T-helper 1 cell (primary cell): Measurements from ENCODE around the gene CSTF2.
"Not testable (repeated sequence)": the region's sequence is repeated elsewhere in the genome, so short reads cannot be mapped to it uniquely, and the experiment has no call there.

Source experiments
- DNase-seq, 5 donors: peaks; one replicate each; pipeline ENCODE4 v3.0.0-alpha.2; 2012 to 2020
- total RNA-seq, 4 donors: gene quantifications; one replicate each; lab custom pipeline; 2026; lab: John Stamatoyannopoulos, UW

Gene CSTF2
- total RNA-seq = 12.1 to 23.0 (median 15.4) reads per million in 4 donors

GRCh38 chrX:100819837-100820666 is at the start of gene CSTF2:
Gene CSTF2 (plus strand): TSS chrX:100820391. CDS start chrX:100820417, 26 bp downstream.
- peak; percentile 57 to 89 (median 70) for DNase-seq

- not testable (repeated sequence) for DNase-seq
Observed at GRCh38 chrX:100796371-100796770, 23.8 kb upstream of the CSTF2 start.

GRCh38 chrX:100797359-100797758 is 22.8 kb upstream of the CSTF2 start:
- DNase-seq = no peak

- DNase-seq = no peak
Observed at GRCh38 chrX:100798484-100799214, 21.5 kb upstream of the CSTF2 start.

GRCh38 chrX:100802843-100803242 is 17.3 kb upstream of the CSTF2 start:
- DNase-seq = no peak

GRCh38 chrX:100804780-100805179 is 15.4 kb upstream of the CSTF2 start:
- DNase-seq = no peak

- DNase-seq = not testable (repeated sequence)
Observed at GRCh38 chrX:100808265-100808664, 11.9 kb upstream of the CSTF2 start.

GRCh38 chrX:100812216-100813158 is 7.7 kb upstream of the CSTF2 start:
- DNase-seq = no peak

GRCh38 chrX:100817340-100817739 is 2.9 kb upstream of the CSTF2 start:
- no peak for DNase-seq

GRCh38 chrX:100819534-100819836 is 706 bp upstream of the CSTF2 start:
- no peak for DNase-seq

- peak in 1 of 5 donors; percentile 86 for DNase-seq
Observed at GRCh38 chrX:100829730-100830129, 9.5 kb downstream of the CSTF2 start.

GRCh38 chrX:100830143-100830542 is 10.0 kb downstream of the CSTF2 start:
- DNase-seq = no peak

GRCh38 chrX:100830547-100830946 is 10.4 kb downstream of the CSTF2 start:
- peak in 1 of 5 donors; percentile 30 for DNase-seq

GRCh38 chrX:100831219-100831946 is 11.2 kb downstream of the CSTF2 start:
- peak in 1 of 5 donors; percentile 6 for DNase-seq

- DNase-seq = no peak
Observed at GRCh38 chrX:100850317-100850716, 30.1 kb downstream of the CSTF2 start.

- DNase-seq = no peak
Observed at GRCh38 chrX:100852810-100853209, 32.6 kb downstream of the CSTF2 start.

- no peak for DNase-seq
Observed at GRCh38 chrX:100863326-100863864, 43.2 kb downstream of the CSTF2 start.

GRCh38 chrX:100864657-100865391 is 44.6 kb downstream of the CSTF2 start:
- DNase-seq = no peak

GRCh38 chrX:100868273-100868672 is 48.1 kb downstream of the CSTF2 start:
- DNase-seq = no peak

GRCh38 chrX:100870527-100870926 is 50.3 kb downstream of the CSTF2 start:
- no peak for DNase-seq
